AG04449 (cell line): ENCODE data around the gene PDCD11.
"Not testable (repeated sequence)": the region's sequence is repeated elsewhere in the genome, so short reads cannot be mapped to it uniquely, and the experiment has no call there.

Experiments
- CTCF ChIA-PET: fragments of 350-600 bp; formaldehyde crosslinking; extraction: SDS; loops from one replicate; lab custom pipeline; 2021; ENCODE audit warnings: antibody characterized with exemption; lab: Yijun Ruan, JAX
- POLR2A ChIA-PET: fragments of 400-600, 350-600 bp; formaldehyde crosslinking; extraction: SDS; loops from one replicate; lab custom pipeline; 2020; ENCODE audit warnings: antibody characterized with exemption, inconsistent platforms; lab: Yijun Ruan, JAX
- DNase-seq: peaks from one replicate; pipeline ENCODE4 v3.0.0-alpha.2; 2010; ENCODE audit warnings: low read depth, low spot score
- H3K4me3 ChIP-seq: 2 replicates; pipeline ENCODE4 v1.5.1; 2011; ENCODE audit warnings: low read depth, mild to moderate bottlenecking, control low read depth, low read length
- TF ChIP-seq, protein P1 (sequence below): IDR thresholded peaks from one replicate; pipeline ENCODE4 v1.5.1; 2011; ENCODE audit warnings: mild to moderate bottlenecking, moderate library complexity, low read length, control low read depth, inconsistent platforms; ENCODE audit not compliant: insufficient read depth; ENCODE audit errors: missing control alignments

Gene PDCD11

DNA sequence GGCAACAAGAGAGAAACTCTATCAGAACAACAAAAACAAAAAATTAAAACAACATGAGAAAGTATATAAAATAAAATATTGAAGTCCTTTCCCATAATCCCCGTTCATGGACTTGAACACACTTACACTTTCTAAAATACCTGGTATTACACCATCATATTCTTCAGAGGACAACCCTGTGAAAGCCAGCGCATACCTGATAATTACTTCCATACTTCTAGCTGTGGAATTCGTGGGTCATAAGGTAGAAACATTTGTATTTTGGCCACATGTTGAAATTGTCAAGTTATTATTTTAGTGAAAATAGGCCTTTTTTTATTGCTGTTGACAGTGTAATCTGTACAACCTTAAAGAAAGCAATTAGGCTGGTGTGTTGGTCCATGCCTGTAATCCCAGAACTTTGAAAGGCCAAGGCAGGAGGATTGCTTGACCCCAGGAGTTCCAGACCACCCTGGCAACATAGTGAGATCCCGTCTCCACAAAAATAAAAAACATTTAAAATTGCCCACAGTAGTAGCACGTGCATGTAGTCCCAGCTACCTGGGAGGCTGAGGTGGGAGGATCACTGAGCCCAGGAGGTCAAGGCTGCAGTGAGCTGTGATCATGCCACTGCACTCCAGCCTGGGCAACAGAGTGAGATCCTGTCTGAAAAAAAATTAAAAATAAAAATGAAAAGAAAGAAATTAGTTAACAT is 40.4 kb upstream of the PDCD11 start:
- ChIA-PET POLR2A (no interaction called here), CTCF (interaction anchor here (1.2 to 1.7 kb wide), 2 partner anchors 11 to 22 kb away, joined by 4 to 5 read pairs; partner anchors contain the start of gene TAF5)
- TF ChIP-seq, protein P1, sequence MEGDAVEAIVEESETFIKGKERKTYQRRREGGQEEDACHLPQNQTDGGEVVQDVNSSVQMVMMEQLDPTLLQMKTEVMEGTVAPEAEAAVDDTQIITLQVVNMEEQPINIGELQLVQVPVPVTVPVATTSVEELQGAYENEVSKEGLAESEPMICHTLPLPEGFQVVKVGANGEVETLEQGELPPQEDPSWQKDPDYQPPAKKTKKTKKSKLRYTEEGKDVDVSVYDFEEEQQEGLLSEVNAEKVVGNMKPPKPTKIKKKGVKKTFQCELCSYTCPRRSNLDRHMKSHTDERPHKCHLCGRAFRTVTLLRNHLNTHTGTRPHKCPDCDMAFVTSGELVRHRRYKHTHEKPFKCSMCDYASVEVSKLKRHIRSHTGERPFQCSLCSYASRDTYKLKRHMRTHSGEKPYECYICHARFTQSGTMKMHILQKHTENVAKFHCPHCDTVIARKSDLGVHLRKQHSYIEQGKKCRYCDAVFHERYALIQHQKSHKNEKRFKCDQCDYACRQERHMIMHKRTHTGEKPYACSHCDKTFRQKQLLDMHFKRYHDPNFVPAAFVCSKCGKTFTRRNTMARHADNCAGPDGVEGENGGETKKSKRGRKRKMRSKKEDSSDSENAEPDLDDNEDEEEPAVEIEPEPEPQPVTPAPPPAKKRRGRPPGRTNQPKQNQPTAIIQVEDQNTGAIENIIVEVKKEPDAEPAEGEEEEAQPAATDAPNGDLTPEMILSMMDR: no peak
- DNase-seq: no peak
- no peak overlapping the region for H3K4me3 ChIP-seq

DNA sequence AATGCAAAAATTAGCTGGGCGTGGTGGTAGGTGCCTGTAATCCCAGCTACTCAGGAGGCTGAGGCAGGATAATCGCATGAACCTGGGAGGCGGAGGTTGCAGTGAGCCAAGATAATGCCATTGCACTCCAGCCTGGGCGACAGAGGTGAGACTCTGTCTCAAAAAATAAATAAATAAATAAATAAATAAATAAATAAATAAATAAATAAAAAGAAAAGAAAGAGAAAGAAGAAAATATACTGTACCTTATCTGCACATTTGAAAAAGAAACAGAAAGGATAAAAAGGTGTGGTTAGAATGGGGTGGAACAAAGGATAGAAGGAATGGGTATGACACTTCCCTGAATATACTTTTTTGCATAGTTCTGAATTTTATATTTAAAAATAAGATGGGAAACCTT is 36.9 kb upstream of the PDCD11 start:
- POLR2A ChIA-PET: interaction anchor here (0.6 kb wide), 1 partner anchor 18 kb away, joined by 6 read pairs; no protein-coding TSS in a partner anchor
- DNase-seq, CTCF ChIA-PET, H3K4me3 ChIP-seq: not testable (repeated sequence)

DNA sequence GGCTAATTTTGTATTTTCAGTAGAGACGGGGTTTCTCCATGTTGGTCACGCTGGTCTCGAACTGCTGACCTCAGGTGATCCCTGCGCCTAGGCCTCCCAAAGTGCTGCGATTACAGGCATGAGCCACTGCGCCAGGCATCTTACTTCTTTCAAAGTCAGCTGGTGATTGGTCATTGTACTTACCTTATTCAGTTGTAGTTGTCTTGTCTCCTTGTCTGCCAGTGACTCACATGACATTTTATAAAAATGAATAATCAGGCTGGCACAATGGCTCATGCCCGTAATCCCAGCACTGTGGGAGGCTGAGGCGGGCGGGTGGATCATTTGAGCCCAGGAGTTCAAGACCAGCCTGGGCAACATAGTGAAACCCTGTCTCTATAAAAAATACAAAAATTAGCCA is 35.6 kb upstream of the PDCD11 start:
- H3K4me3 ChIP-seq, CTCF ChIA-PET, POLR2A ChIA-PET, DNase-seq: not testable (repeated sequence)

DNA sequence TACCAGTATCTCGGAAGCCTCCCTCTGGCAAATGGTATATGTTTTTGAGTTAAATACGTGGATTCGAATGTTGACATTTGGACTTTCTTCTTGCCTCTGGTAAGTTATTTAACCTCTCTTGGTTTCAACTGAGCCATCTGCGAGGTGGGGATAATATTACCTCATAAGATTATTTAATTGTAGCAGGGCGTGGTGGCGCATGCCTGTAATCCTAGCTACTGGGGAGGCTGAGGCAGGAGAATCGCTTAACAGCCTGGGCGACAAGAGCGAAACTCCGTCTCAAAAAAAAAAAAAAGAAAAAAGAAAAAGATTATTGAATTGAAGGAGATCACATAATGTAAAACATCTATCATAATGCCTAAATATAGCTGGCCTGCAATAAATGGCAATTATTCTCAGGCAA is 29.0 kb upstream of the PDCD11 start:
- ChIA-PET CTCF (interaction anchor here (1.5 to 1.6 kb wide), 2 partner anchors 11 to 18 kb away, joined by 4 to 5 read pairs; no protein-coding TSS in a partner anchor), POLR2A (interaction anchor here (0.6 to 2.2 kb wide), 4 partner anchors 10 to 180 kb away, joined by 4 to 8 read pairs (median 6); partner anchors contain the start of genes ATP5MK and PDCD11)
- no peak for DNase-seq
- TF ChIP-seq, protein P1: no peak
- peak overlapping the region; percentile 86 for H3K4me3 ChIP-seq

DNA sequence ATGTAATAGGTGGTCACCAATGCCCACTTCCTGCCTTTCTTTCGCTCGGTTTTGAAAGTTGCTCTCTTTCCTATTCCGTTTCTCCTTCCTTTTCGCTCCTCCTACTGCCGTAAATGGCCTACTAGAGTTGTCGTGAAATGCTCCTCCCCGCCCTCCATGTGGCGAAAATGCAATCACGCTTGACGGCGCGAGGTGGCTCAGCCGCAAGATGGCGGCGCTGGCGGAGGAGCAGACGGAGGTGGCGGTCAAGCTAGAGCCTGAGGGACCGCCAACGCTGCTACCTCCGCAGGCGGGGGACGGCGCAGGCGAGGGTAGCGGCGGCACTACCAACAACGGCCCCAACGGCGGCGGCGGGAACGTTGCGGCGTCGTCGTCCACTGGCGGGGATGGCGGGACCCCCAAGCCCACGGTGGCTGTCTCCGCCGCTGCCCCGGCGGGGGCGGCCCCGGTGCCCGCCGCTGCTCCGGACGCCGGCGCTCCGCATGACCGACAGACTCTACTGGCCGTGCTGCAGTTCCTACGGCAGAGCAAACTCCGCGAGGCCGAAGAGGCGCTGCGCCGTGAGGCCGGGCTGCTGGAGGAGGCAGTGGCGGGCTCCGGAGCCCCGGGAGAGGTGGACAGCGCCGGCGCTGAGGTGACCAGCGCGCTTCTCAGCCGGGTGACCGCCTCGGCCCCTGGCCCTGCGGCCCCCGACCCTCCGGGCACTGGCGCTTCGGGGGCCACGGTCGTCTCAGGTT is 28.5 kb upstream of the PDCD11 start, which contains the start of gene TAF5:
Gene TAF5 (plus strand): TSS at position 195 of the 737 bp plus-strand sequence. CDS start 14 bp downstream, at position 209.
- CTCF ChIA-PET: interaction anchor here (1.5 to 1.6 kb wide), 2 partner anchors 11 to 18 kb away, joined by 4 to 5 read pairs; no protein-coding TSS in a partner anchor
- TF ChIP-seq, protein P1: no peak
- POLR2A ChIA-PET: interaction anchor here (0.6 to 2.2 kb wide), 5 partner anchors 9 to 181 kb away, joined by 3 to 8 read pairs (median 4); partner anchors contain the start of genes ATP5MK and PDCD11
- peak within 1 kb of the TSS; percentile 86 for H3K4me3 ChIP-seq
- DNase-seq: peak; percentile 71

DNA sequence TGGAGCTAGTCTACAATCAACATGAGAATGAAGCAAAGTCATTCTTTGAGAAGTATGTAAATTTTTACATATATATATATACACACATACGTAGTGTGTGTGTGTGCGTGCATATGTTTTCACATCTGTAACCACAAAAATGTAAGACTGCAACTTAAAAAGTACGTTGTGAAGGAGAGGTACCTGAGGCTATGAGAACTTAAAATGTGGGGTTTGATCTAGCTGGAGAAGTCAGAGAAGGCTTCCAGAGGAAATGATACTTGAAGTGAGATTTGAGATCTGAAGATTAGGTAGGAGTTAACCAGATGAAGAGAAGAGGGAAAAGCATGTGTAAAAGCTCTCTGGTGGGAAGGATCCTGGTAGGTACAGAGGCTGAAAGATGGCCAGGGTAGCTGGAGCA is 22.9 kb upstream of the PDCD11 start:
- ChIA-PET CTCF (no interaction called here), POLR2A (interaction anchor here (1.2 kb wide), 1 partner anchor 22 kb away, joined by 4 read pairs; no protein-coding TSS in a partner anchor)
- TF ChIP-seq, protein P1: no peak
- no peak overlapping the region for H3K4me3 ChIP-seq
- no peak for DNase-seq

DNA sequence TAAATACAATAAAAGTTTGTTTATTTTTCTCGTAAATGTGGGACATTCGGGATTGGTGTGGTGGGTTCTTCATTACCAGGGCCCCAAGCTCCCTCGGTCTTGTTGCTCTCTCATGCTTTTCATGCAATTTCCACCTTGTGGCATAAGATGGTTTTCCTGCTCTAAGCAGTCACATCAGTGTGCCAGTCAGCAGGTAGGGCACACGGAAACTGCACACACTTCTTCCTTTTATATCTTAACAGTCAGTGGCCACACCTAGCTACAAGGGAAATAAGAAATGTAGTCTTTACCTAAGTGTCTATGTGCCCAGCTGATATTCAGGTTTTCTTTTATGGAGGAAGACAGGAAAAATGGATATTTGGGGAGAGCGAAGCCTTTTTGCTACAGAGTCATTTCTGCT is 22.2 kb upstream of the PDCD11 start:
- TF ChIP-seq, protein P1: no peak
- CTCF ChIA-PET: no interaction called here
- no peak overlapping the region for H3K4me3 ChIP-seq
- no peak for DNase-seq
- POLR2A ChIA-PET: interaction anchor here (0.6 to 1.2 kb wide), 2 partner anchors 22 kb away, joined by 3 to 4 read pairs; partner anchors contain the start of gene PDCD11
